ENCODE results near the gene GABRA4. TPM values are rescaled to one million over a fixed set of nuclear protein-coding genes. Genes with fewer than 3 reads are reported as not detected.

Gene GABRA4
- total RNA-seq, 1 experiment from 2014 or later: not detected

GRCh38 chr4:46979726-46980125, 13.7 kb downstream of the GABRA4 start:
- no peak overlapping the region for H3T11ph ChIP-seq (ENCODE audit: low read length)
- no peaks in the 10 kb centered on the region for H3K79me1 ChIP-seq (ENCODE audit: insufficient read depth, low read depth, low read length, poor library complexity, severe bottlenecking)
- no peaks in the 10 kb centered on the region for H3K9me3 Mint-ChIP-seq
- no peaks in the 10 kb centered on the region for H3K23me2 ChIP-seq (ENCODE audit: insufficient read length, low read depth, low read length, poor library complexity, severe bottlenecking)
- H4K8ac ChIP-seq (replicated peaks; ENCODE audit: insufficient read length, low read depth, low read length): no peak overlapping the region
- no peak overlapping the region for H3K56ac ChIP-seq (ENCODE audit: insufficient read length, low read depth, low read length)
- H3K14ac ChIP-seq (ENCODE audit: insufficient read depth, low read length): no peak overlapping the region
- H4K5ac ChIP-seq (ENCODE audit: insufficient read length, low read depth, low read length): no peak overlapping the region
- H2BK120ac ChIP-seq (ENCODE audit: low read depth, low read length, poor library complexity, severe bottlenecking): no peak overlapping the region
- H3K36me3 Mint-ChIP-seq (ENCODE audit: insufficient read depth in 1 of 3, low read depth in 3 of 3): no peaks in the 10 kb centered on the region
- H3K23ac ChIP-seq (ENCODE audit: insufficient read length, low read depth, low read length): no peak overlapping the region
- H3K9me3 ChIP-seq (ENCODE audit: control insufficient read depth, low read depth, low read length): no peaks in the 10 kb centered on the region
- H2BK15ac ChIP-seq (ENCODE audit: low read depth, low read length): no peak overlapping the region
- H3K4me1 Mint-ChIP-seq: peaks cover 4 to 7% of the 10 kb centered on the region in 2 experiments; a peak in 3 of 4 replicates
- H2AFZ ChIP-seq (ENCODE audit: low read length): no peak overlapping the region
- no peak overlapping the region for H2BK5ac ChIP-seq (ENCODE audit: insufficient read length, low read length)
- H3K4me3 Mint-ChIP-seq: no peak overlapping the region
- no CpG with 5 or more reads among the region's 4 CpGs for WGBS (ENCODE audit: extremely low coverage, insufficient read length, low lambda C conversion rate)
- no peak overlapping the region for H4K91ac ChIP-seq (ENCODE audit: insufficient read length, low read depth, low read length)
- TF ChIP-seq CTCF (conservative IDR thresholded peaks at IDR 0.05): no peak
- H3K27me3 ChIP-seq (ENCODE audit: insufficient read depth, low read length): no peaks in the 10 kb centered on the region
- no peak overlapping the region for H3K4ac ChIP-seq (ENCODE audit: low read depth, low read length)
- H3K4me2 ChIP-seq (ENCODE audit: insufficient read depth, insufficient read length, low read length): no peak overlapping the region
- no peak overlapping the region for H3K9ac ChIP-seq (ENCODE audit: extremely low read depth, insufficient read length, low read length)
- no peaks in the 10 kb centered on the region for H4K20me1 ChIP-seq (ENCODE audit: control insufficient read depth, insufficient read depth, insufficient read length)
- no peak overlapping the region for H2BK20ac ChIP-seq (ENCODE audit: low read depth, low read length, poor library complexity, severe bottlenecking)
- H3K27me3 Mint-ChIP-seq (ENCODE audit: low read depth): peaks cover 5% of the 10 kb centered on the region; the same call in 1 of the 2 replicates
- no peak overlapping the region for H2AK5ac ChIP-seq (ENCODE audit: insufficient read length, low read length)
- H3K27ac Mint-ChIP-seq: no peak overlapping the region
- H3K18ac ChIP-seq (ENCODE audit: insufficient read length, low read depth, low read length): no peak overlapping the region
- H3K27ac ChIP-seq (ENCODE audit: insufficient read length, low read depth, low read length): no peak overlapping the region
- H3K79me2 ChIP-seq (ENCODE audit: insufficient read depth, low read length): no peaks in the 10 kb centered on the region
- no peak for DNase-seq
- H2BK12ac ChIP-seq (ENCODE audit: insufficient read length, low read depth, low read length): no peak overlapping the region
- H3K4me1 ChIP-seq (ENCODE audit: insufficient read depth, low read length): no peaks in the 10 kb centered on the region
